HCT116 (cell line): Measurements from ENCODE around the gene ABHD12. TPM values are rescaled to one million over a fixed set of nuclear protein-coding genes. Genes with fewer than 3 reads are reported as not detected.

Experiments
- ATAC-seq: fragments of 200-7000 bp; cut with Tn5 transposase; 2 replicates; pipeline ENCODE4 v1.9.1; 2020; ENCODE audit warnings: mild to moderate bottlenecking, moderate library complexity
- BruUV-seq: library from RNA; stranded (reverse); fragments of 400-500 nt; replicated peaks from 2 replicates; lab custom pipeline; 2021; lab: Mats Ljungman, UMichigan
- CTCF ChIA-PET: fragments of 300-600 bp; sonication (Branson Sonifier 250); formaldehyde crosslinking; loops from one replicate; lab custom pipeline; 2021; ENCODE audit warnings: antibody characterized with exemption; lab: Charles Lee
- POLR2A ChIA-PET: fragments of 300-600, 350-600 bp; sonication (Branson Sonifier 250); formaldehyde crosslinking; loops from one replicate; lab custom pipeline; 2021; ENCODE audit warnings: antibody characterized with exemption; lab: Charles Lee
- RAD21 ChIA-PET, 2 experiments: fragments of 300-600 bp; sonication (Branson Sonifier 250); formaldehyde crosslinking; loops; one replicate each; lab custom pipeline; 2023; ENCODE audit warnings: low total read pairs in 2 of 2; ENCODE audit not compliant: uncharacterized antibody in 2 of 2, unreplicated experiment in 2 of 2, low non-redundant PET in 1 of 2; lab: Charles Lee
- DNase-seq: peaks from one replicate; pipeline ENCODE4 v3.0.0-alpha.2; 2010; ENCODE audit warnings: low read depth, low spot score
- H2AFZ ChIP-seq: fragments of 200-600 bp; shearing (Covaris generic), sonication (generic); 2 replicates; pipeline ENCODE4 v1.6.1; 2017; ENCODE audit warnings: low read depth, mixed run types, mixed read lengths, antibody characterized with exemption, low read length; ENCODE audit not compliant: poor library complexity, severe bottlenecking
- H3K27ac ChIP-seq: 2 replicates; pipeline ENCODE4 v1.5.1; 2012; ENCODE audit warnings: low read depth, low read length
- H3K27me3 ChIP-seq: fragments of 200-600 bp; sonication (generic); 2 replicates; pipeline ENCODE4 v1.6.1; 2016; ENCODE audit warnings: mixed run types, low read length, mixed read lengths; ENCODE audit not compliant: insufficient read depth
- H3K36me3 ChIP-seq, 2 experiments: fragments of 200-500 bp in 1 of 2; fragments of 200-600 bp in 1 of 2; sonication (Bioruptor generic) in 1 of 2; sonication (generic) in 1 of 2; 2 replicates each; pipeline versions ENCODE4 v1.5.1 to v1.6.1; 2014 to 2016; ENCODE audit warnings: low read length in 2 of 2, inconsistent platforms in 1 of 2, mixed read lengths in 1 of 2, mixed run types in 1 of 2; ENCODE audit not compliant: insufficient read depth in 2 of 2, control insufficient read depth in 1 of 2
- H3K4me1 ChIP-seq, 2 experiments: fragments of 200-600 bp in 1 of 2; sonication (generic) in 1 of 2; 2 replicates each; pipeline versions ENCODE4 v1.5.1 to v1.6.1; 2012 to 2017; ENCODE audit warnings: low read length in 2 of 2, inconsistent platforms in 1 of 2, mild to moderate bottlenecking in 1 of 2, mixed read lengths in 1 of 2, mixed run types in 1 of 2, moderate library complexity in 1 of 2; ENCODE audit not compliant: insufficient read depth in 2 of 2, control insufficient read depth in 1 of 2
- H3K4me2 ChIP-seq: fragments of 200-600 bp; sonication (generic); 2 replicates; pipeline ENCODE4 v1.6.1; 2017; ENCODE audit warnings: mixed run types, low read length, mixed read lengths
- H3K4me3 ChIP-seq, 2 experiments: fragments of 200-600 bp in 1 of 2; sonication (generic) in 1 of 2; replicated peaks in 1 of 2; 2 replicates each; pipeline ENCODE4 v1.5.1; 2011 to 2016; ENCODE audit warnings: low read length in 2 of 2, control low read depth in 1 of 2, low read depth in 1 of 2, mild to moderate bottlenecking in 1 of 2, mixed read lengths in 1 of 2, mixed run types in 1 of 2
- H3K79me2 ChIP-seq: fragments of 200-600 bp; sonication (generic); 2 replicates; pipeline ENCODE4 v1.6.1; 2017; ENCODE audit warnings: mild to moderate bottlenecking, mixed run types, low read length, moderate library complexity, mixed read lengths; ENCODE audit not compliant: insufficient read depth
- H3K9ac ChIP-seq: fragments of 200-600 bp; sonication (generic); 2 replicates; pipeline ENCODE4 v1.6.1; 2016; ENCODE audit warnings: low read length, mixed read lengths
- H3K9me2 ChIP-seq: fragments of 200-600 bp; sonication (generic), shearing (Covaris generic); 2 replicates; pipeline ENCODE4 v1.6.1; 2017; ENCODE audit warnings: mixed run types, mild to moderate bottlenecking, moderate library complexity; ENCODE audit not compliant: insufficient read depth
- H3K9me3 ChIP-seq, 2 experiments: fragments of 200-500 bp in 1 of 2; fragments of 200-600 bp in 1 of 2; sonication (Bioruptor generic) in 1 of 2; sonication (generic) in 1 of 2; 2 replicates each; pipeline ENCODE4 v1.6.1; 2014 to 2017; ENCODE audit warnings: low read length in 2 of 2, mixed read lengths in 2 of 2, inconsistent platforms in 1 of 2, low read depth in 1 of 2, mild to moderate bottlenecking in 1 of 2, mixed run types in 1 of 2, moderate library complexity in 1 of 2; ENCODE audit not compliant: control insufficient read depth in 1 of 2, insufficient read depth in 1 of 2
- H4K20me1 ChIP-seq: fragments of 200-600 bp; sonication (generic), shearing (Covaris generic); 2 replicates; pipeline ENCODE4 v1.6.1; 2017; ENCODE audit warnings: mixed run types, mild to moderate bottlenecking, moderate library complexity; ENCODE audit not compliant: insufficient read depth
- CBX3 ChIP-seq: IDR thresholded peaks from 2 replicates; pipeline ENCODE4 v1.6.1; 2012; ENCODE audit warnings: low read depth
- CEBPB ChIP-seq: IDR thresholded peaks from 2 replicates; pipeline ENCODE4 v1.6.1; 2012; ENCODE audit warnings: low read depth
- CTCF ChIP-seq, 3 experiments: fragments of 200-600 bp in 1 of 3; sonication (generic) in 1 of 3; IDR thresholded peaks in 2 of 3; conservative IDR thresholded peaks in 1 of 3; 2 replicates each; pipeline ENCODE4 v1.5.1; 2012 to 2017; ENCODE audit warnings: low read depth in 2 of 3, low read length in 2 of 3, antibody characterized with exemption in 1 of 3, borderline replicate concordance in 1 of 3, control low read depth in 1 of 3, mild to moderate bottlenecking in 1 of 3, mixed read lengths in 1 of 3, mixed run types in 1 of 3, moderate library complexity in 1 of 3; ENCODE audit not compliant: insufficient read depth in 1 of 3
- ELF1 ChIP-seq: IDR thresholded peaks from 2 replicates; pipeline ENCODE4 v1.6.1; 2012; ENCODE audit warnings: low read depth, borderline replicate concordance
- EZH2 ChIP-seq: fragments of 200-600 bp; sonication (generic); IDR thresholded peaks from 2 replicates; pipeline ENCODE4 v1.6.1; 2017; ENCODE audit warnings: antibody characterized with exemption, mixed run types
- EZH2phosphoT487 ChIP-seq: fragments of 200-600 bp; IDR thresholded peaks from 2 replicates; pipeline ENCODE4 v1.6.1; 2018; ENCODE audit warnings: antibody characterized with exemption, borderline replicate concordance
- JUND ChIP-seq: IDR thresholded peaks from 2 replicates; pipeline ENCODE4 v1.6.1; 2012
- MAX ChIP-seq: IDR thresholded peaks from 2 replicates; pipeline ENCODE4 v1.6.1; 2012
- RAD21 ChIP-seq: IDR thresholded peaks from 2 replicates; pipeline ENCODE4 v1.6.1; 2012; ENCODE audit warnings: low read depth, mild to moderate bottlenecking
- REST ChIP-seq: IDR thresholded peaks from 2 replicates; pipeline ENCODE4 v1.6.1; 2012; ENCODE audit warnings: low read depth
- SIN3A ChIP-seq: IDR thresholded peaks from 2 replicates; pipeline ENCODE4 v1.6.1; 2012; ENCODE audit warnings: low read depth
- SP1 ChIP-seq: IDR thresholded peaks from 2 replicates; pipeline ENCODE4 v1.6.1; 2012; ENCODE audit warnings: low read depth
- SRF ChIP-seq: IDR thresholded peaks from 2 replicates; pipeline ENCODE4 v1.6.1; 2012; ENCODE audit warnings: low read depth
- YY1 ChIP-seq: IDR thresholded peaks from 2 replicates; pipeline ENCODE4 v1.6.1; 2011; ENCODE audit warnings: low read length, low read depth, moderate library complexity, mild to moderate bottlenecking; ENCODE audit not compliant: insufficient replicate concordance; ENCODE audit errors: extremely low read depth
- ZBTB33 ChIP-seq: IDR thresholded peaks from 2 replicates; pipeline ENCODE4 v1.6.1; 2011; ENCODE audit warnings: mild to moderate bottlenecking, low read length, moderate library complexity; ENCODE audit not compliant: insufficient replicate concordance; ENCODE audit errors: extremely low read depth
- ZFX ChIP-seq: fragments of 450-650 bp; IDR thresholded peaks from 2 replicates; pipeline ENCODE4 v1.6.1; 2017
- intact Hi-C: fragments of 100-400 bp; cut with micrococcal nuclease; formaldehyde crosslinking; loops from 2 replicates; pipeline ENCODE4 v1.10.0; 2022
- total RNA-seq: library from RNA; stranded (reverse); gene quantifications from one replicate; pipeline ENCODE4 v1.2.1, GENCODE V29; 2021; ENCODE audit not compliant: unreplicated experiment

The ABHD12 gene
- total RNA-seq, 1 experiment from 2014 or later, result 31.7 TPM

GRCh38 chr20:25369971-25370370, 20.7 kb downstream of the ABHD12 start (continued):
- no peak for TF ChIP-seq CTCF (IDR thresholded peaks at IDR 0.05 in 2 of 3, conservative IDR thresholded peaks at IDR 0.05 in 1 of 3; ENCODE audit: borderline replicate concordance in 1 of 3, insufficient read depth in 1 of 3, low read depth in 2 of 3, low read length in 2 of 3)
- no peak for TF ChIP-seq ZFX
- TF ChIP-seq YY1, result no peak
- TF ChIP-seq EZH2, result no peak
- no peak for TF ChIP-seq SRF

GRCh38 chr20:25369529-25369928, 21.1 kb downstream of the ABHD12 start:
- Histone ChIP-seq H3K4me2 (no peak overlapping the region), H3K9me3 (peaks cover 0 to 3% of the 10 kb centered on the region in 2 experiments; a peak in 1 of 4 replicates), H3K27ac (no peak overlapping the region), H3K27me3 (no peaks in the 10 kb centered on the region), H2AFZ (no peak overlapping the region), H3K9ac (no peak overlapping the region), H3K36me3 (no peaks in the 10 kb centered on the region), H3K79me2 (no peaks in the 10 kb centered on the region; the same call in 1 of the 2 replicates), H3K4me3 (no peak overlapping the region), H3K4me1 (peaks cover 0 to 4% of the 10 kb centered on the region in 2 experiments; a peak in 1 of 4 replicates), H4K20me1 (no peaks in the 10 kb centered on the region), H3K9me2 (no peaks in the 10 kb centered on the region)
- intact Hi-C loops, result no loop called here
- ChIA-PET RAD21 (no interaction called here), CTCF (no interaction called here), POLR2A (no interaction called here)
- TF ChIP-seq ZBTB33, result no peak
- TF ChIP-seq JUND, result no peak
- TF ChIP-seq SP1, result no peak
- no peak for TF ChIP-seq YY1
- TF ChIP-seq CEBPB, result no peak
- no peak for TF ChIP-seq SIN3A
- no peak for TF ChIP-seq EZH2
- TF ChIP-seq CBX3, result no peak
- no peak for TF ChIP-seq REST
- no peak for TF ChIP-seq ELF1
- no peak for TF ChIP-seq MAX
- no peak for TF ChIP-seq ZFX
- no peak for TF ChIP-seq SRF
- TF ChIP-seq EZH2phosphoT487, result no peak
- no peak for TF ChIP-seq RAD21
- ATAC-seq (no peak), DNase-seq (no peak)
- BruUV-seq, result no TSS peak
